SW 1271 (cell line): ENCODE results near the gene FGFR3.

ENCODE experiments used
- DNase-seq, 2 experiments: peaks; one replicate each; lab custom pipeline; 2025; lab: John Stamatoyannopoulos, UW

Gene FGFR3

GRCh38 chr4:1770791-1771231, 22.3 kb upstream of the FGFR3 start:
- DNase-seq: no peak

- no peak for DNase-seq
These were observed 21.4 kb upstream of the FGFR3 start for GRCh38 chr4:1771555-1772305.

GRCh38 chr4:1772853-1773538, 20.1 kb upstream of the FGFR3 start:
- DNase-seq: no peak

- no peak for DNase-seq
These were observed 19.3 kb upstream of the FGFR3 start for GRCh38 chr4:1773754-1774153.

GRCh38 chr4:1775731-1776500, 17.2 kb upstream of the FGFR3 start:
- no peak for DNase-seq

- no peak for DNase-seq
These were observed 16.5 kb upstream of the FGFR3 start for GRCh38 chr4:1776521-1777161.

- DNase-seq: no peak
These were observed 15.1 kb upstream of the FGFR3 start for GRCh38 chr4:1777822-1778641.

GRCh38 chr4:1778642-1779392, 14.3 kb upstream of the FGFR3 start:
- DNase-seq: no peak

- DNase-seq: no peak
These were observed 13.3 kb upstream of the FGFR3 start for GRCh38 chr4:1779588-1780382.

- no peak for DNase-seq
These were observed 12.7 kb upstream of the FGFR3 start for GRCh38 chr4:1780435-1780834.

GRCh38 chr4:1783015-1783414, 10.1 kb upstream of the FGFR3 start:
- DNase-seq: no peak

GRCh38 chr4:1783970-1784369, 9.1 kb upstream of the FGFR3 start:
- DNase-seq: no peak

GRCh38 chr4:1784395-1784788, 8.7 kb upstream of the FGFR3 start:
- DNase-seq: no peak

- no peak for DNase-seq
These were observed 8.1 kb upstream of the FGFR3 start for GRCh38 chr4:1784789-1785591.

GRCh38 chr4:1785592-1785991, 7.5 kb upstream of the FGFR3 start:
- DNase-seq: no peak

- no peak for DNase-seq
These were observed 6.3 kb upstream of the FGFR3 start for GRCh38 chr4:1786544-1787362.

- no peak for DNase-seq
These were observed 5.5 kb upstream of the FGFR3 start for GRCh38 chr4:1787411-1788077.
